Activated T-cell treated with anti-CD3 and anti-CD28 coated beads, Interleukin-2, amount 50 U/mL, for 24 hours (primary cell): ENCODE results near the gene TACC2.

Experiments
- DNase-seq: peaks from one replicate; pipeline ENCODE4 v3.0.0-alpha.2; 2020
- H3K27ac Mint-ChIP-seq: 2 replicates; pipeline ENCODE4 v1.8.0; 2020; ENCODE audit warnings: mild to moderate bottlenecking, mixed read lengths
- H3K27me3 Mint-ChIP-seq: 2 replicates; pipeline ENCODE4 v1.8.0; 2020; ENCODE audit warnings: mixed read lengths
- H3K36me3 Mint-ChIP-seq: 2 replicates; pipeline ENCODE4 v1.8.0; 2020; ENCODE audit warnings: low read depth, mixed read lengths
- H3K4me1 Mint-ChIP-seq: 2 replicates; pipeline ENCODE4 v1.8.0; 2020; ENCODE audit warnings: low read depth, mixed read lengths
- H3K4me3 Mint-ChIP-seq: 2 replicates; pipeline ENCODE4 v1.8.0; 2020; ENCODE audit warnings: mild to moderate bottlenecking, moderate library complexity, mixed read lengths
- H3K9me3 Mint-ChIP-seq: 2 replicates; pipeline ENCODE4 v1.8.0; 2020; ENCODE audit warnings: mixed read lengths

TACC2 gene

DNA sequence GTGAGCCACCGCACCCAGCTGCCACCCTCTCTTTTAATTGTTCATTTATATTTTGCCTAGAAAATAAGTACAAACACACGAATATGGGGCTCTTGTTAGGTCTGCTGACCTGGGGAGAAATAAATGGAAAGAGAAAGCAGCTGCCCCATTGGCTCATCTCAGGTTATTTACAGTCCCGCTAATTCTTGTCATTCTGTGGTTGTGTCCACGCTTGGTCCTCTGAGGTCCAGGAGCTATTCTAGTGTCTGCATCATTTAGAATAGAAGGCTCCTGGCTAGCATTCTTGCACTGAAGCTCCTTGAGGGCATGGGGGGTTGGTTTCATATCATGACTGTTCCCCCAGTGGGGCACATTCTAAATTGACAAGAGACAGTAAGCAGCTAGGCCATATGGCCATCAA, 128.5 kb downstream of the TACC2 start:
- H3K4me1 Mint-ChIP-seq, result peaks cover 5% of the 10 kb centered on the region
- H3K27ac Mint-ChIP-seq, result no peak overlapping the region
- no peak for DNase-seq
- peaks cover 45% of the 10 kb centered on the region for H3K27me3 Mint-ChIP-seq
- H3K36me3 Mint-ChIP-seq, result no peaks in the 10 kb centered on the region
- H3K9me3 Mint-ChIP-seq, result no peaks in the 10 kb centered on the region
- no peak overlapping the region for H3K4me3 Mint-ChIP-seq

DNA sequence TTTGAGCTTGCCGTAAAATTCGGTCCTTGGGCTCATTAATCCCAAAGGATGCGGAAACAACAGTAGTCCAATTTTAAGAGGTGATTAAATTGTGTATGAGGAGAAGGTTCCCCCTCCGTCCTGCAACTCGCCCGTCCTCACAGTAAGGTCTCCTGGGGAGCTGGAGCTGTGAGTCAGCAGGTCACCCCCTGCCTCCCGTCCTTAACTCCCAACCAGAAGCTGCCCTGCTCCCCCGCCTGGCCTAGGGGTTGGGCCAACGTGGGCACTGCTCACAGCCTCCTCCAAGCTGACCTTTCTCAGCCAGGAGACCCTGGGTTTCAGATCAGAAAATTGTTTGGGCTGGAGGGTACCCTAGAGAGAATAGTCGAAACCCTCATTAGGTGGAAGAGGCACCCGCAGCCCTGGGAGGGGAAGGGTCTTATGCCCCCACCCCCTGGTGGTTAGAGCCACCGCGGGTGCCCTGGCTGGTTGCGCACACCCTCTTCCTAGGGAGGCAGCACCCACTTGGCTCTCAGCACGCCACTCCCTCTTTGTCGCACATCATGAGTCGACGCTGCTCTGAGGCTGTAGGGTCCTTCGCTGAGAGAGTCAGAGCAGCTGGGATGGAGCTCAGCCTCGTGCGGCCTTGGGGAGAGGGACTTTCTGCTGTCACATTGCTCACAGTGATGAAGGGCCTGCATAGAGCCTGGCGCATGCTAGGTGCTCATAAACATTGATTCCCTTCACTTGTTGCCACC, 131.2 kb downstream of the TACC2 start:
- no peak overlapping the region for H3K27ac Mint-ChIP-seq
- H3K4me1 Mint-ChIP-seq, result no peaks in the 10 kb centered on the region

DNA sequence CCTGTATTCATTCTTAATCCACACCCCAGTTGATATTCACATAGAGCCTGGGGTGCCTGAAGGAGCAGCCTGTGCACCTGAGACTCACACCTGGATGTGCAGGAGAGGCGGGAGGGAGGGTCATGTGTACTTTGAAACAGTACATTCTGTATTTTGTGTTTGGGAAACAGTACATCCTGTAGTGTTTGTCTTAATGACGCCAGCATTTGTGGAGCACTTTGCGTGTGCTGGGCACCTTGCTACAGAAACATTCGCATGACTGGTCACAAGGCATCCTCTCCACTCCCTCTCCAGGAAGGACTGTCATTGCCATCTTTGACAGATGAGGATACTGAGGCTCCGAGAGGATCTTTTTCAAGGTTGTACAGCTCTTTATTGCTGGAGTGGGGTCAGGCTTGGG, 132.1 kb downstream of the TACC2 start:
- H3K36me3 Mint-ChIP-seq, result no peaks in the 10 kb centered on the region
- no peak overlapping the region for H3K4me3 Mint-ChIP-seq
- H3K27ac Mint-ChIP-seq, result no peak overlapping the region
- no peaks in the 10 kb centered on the region for H3K4me1 Mint-ChIP-seq
- peaks cover 18% of the 10 kb centered on the region for H3K27me3 Mint-ChIP-seq
- H3K9me3 Mint-ChIP-seq, result no peaks in the 10 kb centered on the region
- DNase-seq, result no peak

More for the DNA sequence above, 131.2 kb downstream of the TACC2 start:
- H3K4me3 Mint-ChIP-seq, result no peak overlapping the region
- peaks cover 27% of the 10 kb centered on the region for H3K27me3 Mint-ChIP-seq
- no peak for DNase-seq
- no peaks in the 10 kb centered on the region for H3K9me3 Mint-ChIP-seq
- H3K36me3 Mint-ChIP-seq, result no peaks in the 10 kb centered on the region

DNA sequence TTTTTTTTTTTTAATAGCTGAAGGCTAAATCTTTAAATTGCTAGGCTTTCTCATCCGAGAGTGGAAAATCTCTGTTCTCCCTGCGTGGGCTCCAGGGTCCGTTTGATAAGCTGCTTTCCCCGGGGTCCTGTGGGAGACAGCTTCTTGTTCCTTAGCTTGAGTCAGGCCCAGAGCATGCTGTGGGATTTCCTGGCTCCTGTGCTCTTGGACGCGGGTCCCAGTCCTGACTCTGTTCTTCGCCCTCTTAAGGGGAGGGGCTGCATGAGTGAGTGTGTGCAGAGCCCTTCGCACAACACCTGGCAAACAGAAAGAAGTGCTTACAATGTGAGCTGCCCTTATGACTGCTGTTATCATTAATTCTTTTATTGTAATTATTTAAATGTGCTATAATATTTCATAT, 133.5 kb downstream of the TACC2 start:
- no peak overlapping the region for H3K4me3 Mint-ChIP-seq
- no peak for DNase-seq
- H3K4me1 Mint-ChIP-seq, result no peaks in the 10 kb centered on the region
- H3K27ac Mint-ChIP-seq, result no peak overlapping the region
- no peaks in the 10 kb centered on the region for H3K36me3 Mint-ChIP-seq
- peaks cover 16% of the 10 kb centered on the region for H3K27me3 Mint-ChIP-seq
- no peaks in the 10 kb centered on the region for H3K9me3 Mint-ChIP-seq

DNA sequence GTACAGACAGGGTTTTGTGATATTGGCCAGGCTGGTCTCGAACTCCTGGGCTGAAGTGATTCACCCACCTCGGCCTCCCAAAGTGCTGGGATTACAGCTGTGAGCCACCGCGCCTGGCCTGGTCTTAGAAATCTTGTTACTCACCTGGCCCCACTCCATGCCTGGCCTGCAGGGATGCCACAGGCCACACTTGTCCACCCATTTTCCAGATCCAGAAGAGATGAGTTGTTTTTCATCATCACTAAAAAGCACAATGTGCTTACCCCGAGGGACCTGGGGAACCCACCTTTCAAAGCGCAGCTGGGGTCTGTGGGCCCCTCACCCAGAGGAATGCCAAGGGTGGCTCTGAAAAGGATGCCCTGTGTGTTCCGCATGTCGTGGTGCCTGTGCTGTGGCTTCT, 134.2 kb downstream of the TACC2 start:
- Mint-ChIP-seq H3K4me1 (no peaks in the 10 kb centered on the region), H3K27me3 (peaks cover 18% of the 10 kb centered on the region), H3K27ac (no peak overlapping the region), H3K4me3 (no peak overlapping the region), H3K9me3 (no peaks in the 10 kb centered on the region), H3K36me3 (no peaks in the 10 kb centered on the region)
- DNase-seq, result no peak

DNA sequence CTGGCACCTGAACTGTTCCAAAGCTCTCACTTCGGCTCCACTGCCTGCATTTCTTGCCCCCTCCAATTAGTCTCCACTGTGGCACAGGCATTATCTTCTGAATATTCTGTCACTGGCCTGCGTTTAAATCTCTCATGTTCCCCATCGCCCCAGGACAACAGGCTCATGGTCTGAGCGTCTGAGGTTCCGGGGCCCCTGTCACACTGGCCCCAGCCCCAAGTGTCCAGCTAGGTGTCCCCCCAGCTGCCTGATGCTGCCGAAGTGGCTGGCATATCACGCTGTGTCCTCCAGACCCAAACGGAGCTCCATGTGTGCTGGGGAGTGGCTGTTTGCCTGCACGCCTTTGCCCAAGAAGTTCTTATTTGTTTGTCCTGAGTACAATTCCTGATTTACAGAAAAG, 135.4 kb downstream of the TACC2 start:
- no peak overlapping the region for H3K4me3 Mint-ChIP-seq
- peaks cover 19% of the 10 kb centered on the region for H3K27me3 Mint-ChIP-seq
- no peaks in the 10 kb centered on the region for H3K4me1 Mint-ChIP-seq
- no peaks in the 10 kb centered on the region for H3K9me3 Mint-ChIP-seq
- no peaks in the 10 kb centered on the region for H3K36me3 Mint-ChIP-seq
- DNase-seq, result no peak
- H3K27ac Mint-ChIP-seq, result no peak overlapping the region

DNA sequence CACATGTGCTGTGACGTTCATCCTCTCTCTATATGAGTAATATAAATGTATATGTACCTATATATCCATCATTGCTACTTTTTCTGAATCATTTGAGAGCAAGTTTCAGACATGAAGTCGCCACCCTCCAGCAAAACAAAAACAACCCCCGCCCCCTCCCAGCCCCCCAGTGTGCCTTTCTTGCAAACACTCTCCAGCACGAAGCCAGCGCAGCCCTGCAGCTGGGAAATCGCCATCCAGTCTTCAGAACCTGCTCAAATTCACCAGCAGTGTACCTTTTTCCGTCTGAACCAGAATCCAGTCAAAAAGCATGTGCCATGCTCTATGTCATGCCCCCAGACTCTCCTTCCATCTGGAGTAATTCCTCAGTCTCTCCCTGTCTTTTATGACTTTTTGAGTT, 135.8 kb downstream of the TACC2 start:
- Mint-ChIP-seq H3K4me1 (no peaks in the 10 kb centered on the region), H3K9me3 (no peaks in the 10 kb centered on the region), H3K27ac (no peak overlapping the region), H3K36me3 (no peaks in the 10 kb centered on the region), H3K4me3 (no peak overlapping the region), H3K27me3 (peaks cover 19% of the 10 kb centered on the region)
- no peak for DNase-seq

DNA sequence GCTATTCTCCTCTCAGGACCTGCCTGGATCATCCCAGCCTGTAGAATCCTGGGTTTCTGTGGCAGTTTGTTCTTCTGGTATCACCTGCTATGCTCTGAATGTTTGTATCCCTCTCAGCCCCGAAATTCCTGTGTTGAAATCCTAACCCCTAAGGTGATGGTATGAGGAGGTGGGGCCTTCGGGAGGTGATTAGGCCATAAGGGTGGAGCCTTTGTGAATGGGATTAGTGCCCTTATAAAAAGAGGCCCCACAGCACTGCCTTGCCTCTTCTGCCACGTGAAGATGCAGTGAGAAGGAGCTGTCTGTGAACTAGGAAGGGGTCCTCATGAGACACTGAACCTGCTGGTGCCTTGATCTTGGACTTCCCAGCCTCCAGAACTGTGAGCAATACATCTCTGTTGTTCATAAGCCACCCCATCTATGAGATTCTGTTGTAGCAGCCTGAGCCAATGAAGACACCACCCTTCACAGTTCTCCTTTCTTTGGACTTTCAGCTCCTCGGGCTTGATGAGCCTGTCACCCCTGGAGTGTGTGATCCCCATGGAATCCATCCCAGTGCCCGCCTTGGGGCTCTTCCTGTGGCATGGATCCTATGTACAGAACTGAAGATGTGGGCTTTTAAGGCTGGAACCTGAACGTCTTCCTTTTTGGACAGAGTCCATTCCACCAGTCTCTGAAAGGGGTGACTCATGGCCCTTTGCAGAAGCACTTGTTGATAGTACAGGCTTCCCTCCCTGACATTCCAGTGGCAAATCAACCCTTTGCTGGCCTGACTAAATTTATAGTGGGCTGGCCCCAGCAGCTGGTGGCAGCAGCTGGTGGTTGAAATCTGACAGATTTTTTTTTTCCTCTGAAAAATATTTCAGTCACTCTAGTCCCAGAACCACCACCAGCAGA, 138.0 kb downstream of the TACC2 start:
- Mint-ChIP-seq H3K27ac (no peak overlapping the region), H3K36me3 (no peaks in the 10 kb centered on the region), H3K4me3 (no peak overlapping the region), H3K27me3 (peaks cover 21% of the 10 kb centered on the region), H3K9me3 (no peaks in the 10 kb centered on the region), H3K4me1 (no peaks in the 10 kb centered on the region)
- DNase-seq, result no peak

DNA sequence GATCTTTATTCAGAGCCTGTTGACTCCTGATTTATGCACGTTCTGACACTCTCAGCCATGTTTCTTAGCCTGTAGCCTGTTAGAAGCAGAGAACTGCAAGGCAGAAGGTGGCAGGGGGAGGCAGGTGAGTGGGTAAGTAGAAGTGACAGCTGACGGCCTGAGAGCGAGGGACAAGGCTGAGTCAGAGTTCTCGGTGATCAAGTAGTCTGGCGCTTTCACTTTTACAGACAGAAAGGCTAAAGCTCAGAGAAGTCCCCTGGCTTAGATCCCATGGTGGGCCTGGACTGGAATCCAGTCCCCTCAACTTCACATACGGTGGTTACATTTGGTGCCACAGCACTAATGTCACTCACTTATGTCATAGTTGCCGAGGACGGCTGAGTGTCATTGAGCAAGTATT, 139.0 kb downstream of the TACC2 start:
- peaks cover 21% of the 10 kb centered on the region for H3K27me3 Mint-ChIP-seq
- no peaks in the 10 kb centered on the region for H3K9me3 Mint-ChIP-seq
- H3K27ac Mint-ChIP-seq, result no peak overlapping the region
- no peaks in the 10 kb centered on the region for H3K4me1 Mint-ChIP-seq
- H3K4me3 Mint-ChIP-seq, result no peak overlapping the region
- H3K36me3 Mint-ChIP-seq, result no peaks in the 10 kb centered on the region
- DNase-seq, result no peak

DNA sequence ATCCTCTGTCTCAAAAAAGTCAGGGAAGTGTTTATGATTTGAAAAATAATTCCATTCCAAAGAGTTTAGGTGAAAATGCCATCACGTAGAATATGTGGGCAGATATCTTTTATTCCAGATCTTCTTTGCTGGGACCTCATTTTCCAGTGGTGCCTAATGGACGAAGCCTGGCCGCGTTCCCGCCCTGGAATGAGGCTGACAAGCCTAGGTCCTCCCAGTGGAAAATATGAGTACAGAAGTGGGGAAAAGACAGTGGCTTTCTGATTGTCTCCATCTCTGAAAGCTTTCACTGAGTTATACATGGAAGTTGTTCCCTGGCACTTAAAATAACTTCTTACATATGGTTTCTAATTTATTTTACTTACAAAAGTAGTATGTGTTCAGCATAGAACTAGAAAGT, 139.4 kb downstream of the TACC2 start:
- H3K4me1 Mint-ChIP-seq, result no peaks in the 10 kb centered on the region
- H3K36me3 Mint-ChIP-seq, result no peaks in the 10 kb centered on the region
- DNase-seq, result no peak
- peaks cover 21% of the 10 kb centered on the region for H3K27me3 Mint-ChIP-seq
- H3K9me3 Mint-ChIP-seq, result no peaks in the 10 kb centered on the region
- H3K27ac Mint-ChIP-seq, result no peak overlapping the region
- H3K4me3 Mint-ChIP-seq, result no peak overlapping the region

DNA sequence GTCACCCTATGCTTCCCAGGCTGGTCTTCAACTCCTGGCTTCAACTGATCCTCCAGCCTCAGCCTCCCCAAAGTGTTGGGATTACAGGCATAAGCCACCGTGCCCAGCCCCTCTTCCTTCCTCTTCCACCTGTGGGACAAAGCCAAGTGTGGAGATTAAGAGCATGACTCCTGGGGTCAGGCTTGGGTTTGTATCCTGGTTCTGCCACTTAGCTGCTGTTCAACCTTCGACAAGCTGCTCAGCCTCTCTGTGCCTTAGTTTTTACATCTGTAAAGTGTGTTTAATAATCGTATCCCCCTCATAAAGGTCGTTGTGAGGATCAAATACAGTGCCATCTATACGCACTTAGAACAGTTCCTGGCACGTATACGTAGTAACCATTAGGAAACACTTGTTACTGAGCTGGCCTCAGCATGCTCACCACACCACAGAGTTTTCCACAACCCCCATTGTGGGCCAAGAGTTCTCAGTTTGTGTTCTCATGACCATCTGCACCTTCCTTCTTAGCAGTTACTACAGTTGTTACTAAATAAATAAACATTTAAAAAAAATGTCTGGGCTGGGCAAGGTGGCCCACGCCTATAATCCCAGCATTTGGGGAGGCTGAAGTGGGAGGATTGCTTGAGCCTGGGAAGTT, 141.6 kb downstream of the TACC2 start:
- Mint-ChIP-seq H3K4me1 (no peaks in the 10 kb centered on the region), H3K27me3 (peaks cover 21% of the 10 kb centered on the region), H3K27ac (no peak overlapping the region), H3K4me3 (no peak overlapping the region), H3K9me3 (no peaks in the 10 kb centered on the region), H3K36me3 (no peaks in the 10 kb centered on the region)
- DNase-seq, result no peak

DNA sequence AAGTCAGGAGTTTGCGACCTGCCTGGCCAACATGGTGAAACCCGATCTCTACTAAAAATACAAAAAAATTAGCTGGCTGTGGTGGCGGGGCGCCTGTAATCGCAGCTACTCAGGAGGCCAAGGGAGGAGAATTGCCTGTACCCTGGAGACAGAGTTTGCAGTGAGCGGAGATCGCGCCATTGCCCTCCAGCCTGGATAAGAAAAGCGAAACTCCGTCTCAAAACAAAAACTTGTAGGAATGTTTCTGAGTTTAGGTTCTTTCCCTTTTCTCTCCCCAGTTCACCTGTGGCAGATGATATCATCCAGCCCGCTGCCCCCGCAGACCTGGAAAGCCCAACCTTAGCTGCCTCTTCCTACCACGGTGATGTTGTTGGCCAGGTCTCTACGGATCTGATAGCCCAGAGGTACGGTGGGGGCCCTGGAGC, 143.4 kb downstream of the TACC2 start:
- Mint-ChIP-seq H3K9me3 (no peaks in the 10 kb centered on the region), H3K4me1 (no peaks in the 10 kb centered on the region), H3K27ac (no peak overlapping the region), H3K27me3 (peaks cover 15% of the 10 kb centered on the region), H3K36me3 (no peaks in the 10 kb centered on the region), H3K4me3 (no peak overlapping the region)
- DNase-seq, result no peak

DNA sequence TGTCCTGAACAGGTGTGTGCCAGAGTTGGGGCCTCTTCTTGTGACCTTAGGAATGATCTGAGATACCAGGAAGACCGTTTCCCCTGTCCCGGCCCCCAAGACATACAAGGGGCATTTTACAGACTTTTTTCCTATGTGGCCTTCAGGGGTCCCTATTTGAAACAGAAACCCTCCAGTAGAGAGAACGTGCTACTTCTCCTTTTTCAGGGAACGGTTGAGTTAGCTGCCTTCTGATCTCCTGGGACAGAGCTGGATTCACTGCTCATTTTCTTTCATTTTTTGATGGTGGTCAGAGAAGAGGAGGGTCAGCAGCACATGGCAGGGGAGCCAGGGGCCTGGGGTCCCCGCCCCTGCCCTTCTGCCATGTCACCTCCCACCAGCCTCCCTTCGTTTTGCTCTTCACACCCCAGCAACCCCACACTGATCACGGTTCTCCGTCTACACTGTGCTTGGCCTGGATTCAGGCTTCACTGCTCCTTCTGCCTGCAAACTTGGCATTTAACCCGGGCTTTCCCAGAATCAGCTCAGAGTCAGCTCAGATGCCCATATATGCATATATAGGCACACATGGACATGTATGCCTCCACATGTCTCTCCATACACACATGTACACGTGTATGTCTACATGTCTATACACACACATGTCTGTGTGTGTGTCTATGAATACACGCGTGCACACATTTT, 144.1 kb downstream of the TACC2 start:
- H3K27me3 Mint-ChIP-seq, result peaks cover 8% of the 10 kb centered on the region
- no peaks in the 10 kb centered on the region for H3K4me1 Mint-ChIP-seq
- no peak overlapping the region for H3K27ac Mint-ChIP-seq

DNA sequence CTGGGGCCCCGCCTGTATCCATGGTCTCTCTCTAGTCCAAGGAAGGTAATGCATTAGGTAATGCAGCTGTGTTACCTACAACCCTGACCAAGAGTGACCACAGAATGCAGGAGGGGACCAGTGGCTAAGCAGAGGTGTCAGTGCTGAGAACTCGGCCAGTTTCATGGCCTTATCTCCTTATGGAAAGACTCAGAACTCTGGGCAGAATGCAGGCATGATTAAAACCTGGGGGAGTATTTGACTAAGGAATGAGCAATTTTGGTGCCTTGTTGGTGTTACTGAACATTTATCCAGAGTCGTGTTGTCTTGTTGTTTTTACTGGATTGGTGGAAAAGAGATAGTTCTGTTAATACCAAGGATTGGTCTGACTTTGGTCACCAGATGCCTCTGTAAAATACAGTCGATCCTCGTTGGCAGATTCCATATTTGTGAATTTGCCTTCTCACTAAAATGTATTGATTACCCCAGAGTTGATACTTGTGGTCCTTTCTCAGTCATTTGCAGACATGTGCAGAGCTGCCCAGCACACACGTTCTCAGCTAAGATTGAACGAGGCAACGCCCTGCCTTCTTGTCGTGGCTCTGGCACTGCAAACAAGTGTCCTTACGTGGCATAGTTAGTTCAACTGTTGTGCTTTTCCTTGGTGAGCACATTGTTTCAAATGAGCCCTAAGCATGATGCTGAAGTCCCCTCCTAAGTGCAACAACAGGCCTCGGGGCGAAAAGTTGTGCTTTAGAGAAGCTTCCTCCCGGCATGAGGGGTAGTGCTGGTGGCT, 146.5 kb downstream of the TACC2 start:
- no peak overlapping the region for H3K27ac Mint-ChIP-seq
- no peaks in the 10 kb centered on the region for H3K9me3 Mint-ChIP-seq
- no peak overlapping the region for H3K4me3 Mint-ChIP-seq
- no peak for DNase-seq
- peaks cover 4% of the 10 kb centered on the region for H3K27me3 Mint-ChIP-seq
- H3K36me3 Mint-ChIP-seq, result no peaks in the 10 kb centered on the region
- H3K4me1 Mint-ChIP-seq, result no peaks in the 10 kb centered on the region

More for the DNA sequence above, 144.1 kb downstream of the TACC2 start:
- DNase-seq, result no peak
- no peaks in the 10 kb centered on the region for H3K36me3 Mint-ChIP-seq
- H3K9me3 Mint-ChIP-seq, result no peaks in the 10 kb centered on the region
- H3K4me3 Mint-ChIP-seq, result no peak overlapping the region
